ENCODE results near the gene CLK4.

CLK4 gene

DNA sequence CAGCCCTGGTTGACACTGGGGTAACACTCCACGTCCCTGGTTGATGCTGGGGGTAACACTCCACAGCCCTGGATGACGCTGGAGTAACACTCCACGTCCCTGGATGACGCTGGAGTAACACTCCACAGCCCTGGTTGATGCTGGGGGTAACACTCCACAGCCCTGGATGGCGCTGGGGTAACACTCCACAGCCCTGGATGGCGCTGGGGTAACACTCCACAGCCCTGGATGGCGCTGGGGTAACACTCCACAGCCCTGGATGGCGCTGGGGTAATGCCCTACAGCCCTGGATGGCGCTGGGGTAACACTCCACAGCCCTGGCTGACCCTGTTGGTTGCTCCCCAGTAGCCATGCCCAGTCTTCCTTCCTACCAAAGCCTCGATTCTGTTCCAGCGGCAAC, 41.4 kb downstream of the CLK4 start:
- peak in 1 of 2 experiments; percentile 18 for DNase-seq

DNA sequence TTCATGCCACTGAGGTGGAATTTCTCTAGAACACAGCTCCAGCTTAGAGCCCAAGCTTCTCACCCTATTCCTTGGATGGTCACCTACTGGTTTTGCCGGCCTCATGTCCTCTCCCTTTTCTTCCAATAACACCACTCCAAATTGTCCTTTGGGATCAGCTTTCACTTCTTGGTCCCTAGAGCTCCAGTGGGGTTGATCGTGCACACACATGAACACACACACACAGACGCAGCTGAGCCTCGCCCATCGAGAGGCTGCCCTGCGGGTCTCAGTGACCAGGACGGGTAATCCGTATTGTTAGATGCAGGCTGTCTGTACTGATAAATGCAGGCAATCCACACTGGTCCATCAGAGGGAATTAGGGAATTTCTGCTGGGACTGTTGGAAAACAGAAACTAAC, 43.6 kb downstream of the CLK4 start:
- DNase-seq, result no peak

GRCh38 chr5:178582291-178582690, 44.6 kb downstream of the CLK4 start:
- no peak for DNase-seq

DNA sequence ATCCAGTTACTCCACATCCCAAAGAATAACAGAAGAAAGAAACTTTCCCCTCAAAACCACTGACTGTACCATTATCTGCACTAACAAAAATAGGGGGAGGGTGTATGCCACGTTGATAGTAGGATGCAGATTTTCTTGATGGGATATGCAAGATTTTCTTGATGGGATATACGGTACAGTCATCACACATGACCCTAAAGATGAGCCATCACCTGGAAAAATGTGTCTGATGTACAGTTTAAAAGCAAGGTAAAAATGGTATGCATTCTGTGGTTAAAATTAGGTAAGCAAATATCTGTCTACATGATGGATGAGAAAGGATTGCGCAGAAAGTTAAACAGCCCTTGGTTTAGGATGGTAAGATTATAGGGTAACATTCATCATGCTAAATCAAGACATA, 45.2 kb downstream of the CLK4 start:
- no peak for DNase-seq

GRCh38 chr5:178580271-178580955, 46.4 kb downstream of the CLK4 start:
- DNase-seq, result no peak

GRCh38 chr5:178577944-178578343, 48.9 kb downstream of the CLK4 start:
- no peak for DNase-seq

DNA sequence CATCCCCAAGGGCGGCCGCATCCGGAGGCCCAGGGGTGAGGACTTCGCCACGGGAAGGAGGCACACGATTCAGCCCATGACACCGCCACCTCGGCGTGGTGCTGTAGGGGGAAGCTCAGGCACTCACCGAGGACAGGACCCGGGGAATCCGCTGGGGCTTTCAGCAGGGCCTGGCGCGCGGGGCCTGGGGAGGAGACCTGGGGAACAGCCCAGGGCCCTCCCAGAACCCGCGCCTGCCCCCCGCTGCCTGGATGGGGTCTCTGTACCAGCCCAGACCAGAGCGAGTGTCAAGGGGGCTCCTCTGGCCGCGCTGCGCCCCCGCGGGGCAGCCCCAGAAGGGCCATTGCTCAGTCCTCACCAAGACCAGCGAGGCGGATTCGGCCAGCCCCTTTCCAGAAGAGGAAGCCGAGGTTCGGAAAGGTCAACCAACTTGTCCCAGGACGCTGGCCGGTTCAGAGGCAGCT, 49.4 kb downstream of the CLK4 start:
- DNase-seq, result no peak

- DNase-seq, result no peak
Observed at GRCh38 chr5:178576591-178577351, 50.1 kb downstream of the CLK4 start.

- no peak for DNase-seq
Observed at GRCh38 chr5:178573216-178573615, 53.6 kb downstream of the CLK4 start.

DNA sequence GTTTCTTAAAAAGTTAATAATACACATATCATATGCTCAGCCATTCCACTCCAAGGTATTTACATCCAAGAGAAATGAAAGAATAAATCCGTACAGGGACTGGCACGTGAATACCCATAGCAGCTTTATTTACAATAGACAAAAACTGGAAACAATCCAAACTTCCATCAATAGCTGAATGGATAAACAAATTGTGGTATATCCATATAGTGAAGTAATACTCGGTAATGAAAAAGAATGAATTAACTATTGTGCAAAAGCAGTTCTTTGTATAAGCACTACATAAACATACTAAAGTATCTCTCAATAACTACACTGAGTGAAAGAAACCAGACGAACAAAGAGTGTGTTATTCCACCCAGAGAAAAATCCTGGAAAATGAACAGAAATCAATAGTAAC, 54.2 kb downstream of the CLK4 start:
- no peak for DNase-seq

DNA sequence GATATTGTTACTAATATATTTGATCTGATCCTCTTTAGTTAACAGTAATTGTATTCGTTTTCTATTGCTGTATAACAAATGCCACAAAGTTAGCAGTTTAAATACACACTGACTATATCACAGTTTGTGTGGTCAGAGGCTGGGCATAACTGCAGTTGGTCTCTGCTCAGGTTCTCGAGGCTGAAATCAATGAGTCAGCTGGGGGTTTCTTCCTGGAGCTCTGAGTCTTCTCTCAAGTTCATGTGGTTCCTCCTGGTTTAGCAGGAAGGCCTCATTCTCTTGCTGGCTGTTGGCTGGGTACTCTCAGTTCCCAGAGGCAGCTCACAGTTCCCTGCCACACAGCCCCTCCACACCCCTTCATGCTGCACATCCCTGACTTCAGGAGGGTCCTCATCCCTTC, 57.4 kb downstream of the CLK4 start:
- DNase-seq, result no peak

DNA sequence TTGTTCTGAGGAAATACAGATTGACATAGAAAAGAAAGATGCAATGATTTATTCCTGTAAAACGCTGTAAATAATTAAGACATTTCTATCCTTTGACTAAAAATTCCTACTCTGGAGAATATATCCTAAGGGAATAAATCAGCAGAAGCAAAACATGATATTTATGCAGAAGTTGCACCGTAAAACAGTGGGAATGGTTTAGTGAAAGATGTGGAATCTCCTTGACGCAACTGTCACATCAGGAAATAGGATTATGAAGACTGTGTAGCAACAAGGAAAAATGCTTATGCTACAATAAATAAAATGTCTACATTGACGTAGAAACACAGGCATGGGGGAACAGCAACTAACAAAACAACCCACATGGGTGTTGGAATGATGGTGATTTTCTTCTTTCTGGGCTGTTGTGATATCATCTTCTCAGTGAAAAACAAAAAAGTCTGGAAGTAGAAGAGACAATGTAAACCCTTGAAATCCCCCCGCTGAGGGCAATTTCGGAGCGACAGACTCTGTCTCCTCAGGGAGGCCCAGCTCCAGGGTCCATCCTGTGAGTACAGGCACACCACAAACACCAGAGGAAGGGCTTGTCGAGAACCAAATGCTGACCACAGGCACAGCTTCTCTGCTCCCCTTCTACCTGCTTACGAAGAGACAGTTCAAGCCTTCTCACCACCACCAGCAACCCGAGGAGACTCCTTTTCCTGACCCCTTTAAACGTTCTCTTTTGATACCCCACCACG, 61.9 kb downstream of the CLK4 start:
- no peak for DNase-seq

- no peak for DNase-seq
Observed at GRCh38 chr5:178564397-178564796, 62.5 kb downstream of the CLK4 start.

DNA sequence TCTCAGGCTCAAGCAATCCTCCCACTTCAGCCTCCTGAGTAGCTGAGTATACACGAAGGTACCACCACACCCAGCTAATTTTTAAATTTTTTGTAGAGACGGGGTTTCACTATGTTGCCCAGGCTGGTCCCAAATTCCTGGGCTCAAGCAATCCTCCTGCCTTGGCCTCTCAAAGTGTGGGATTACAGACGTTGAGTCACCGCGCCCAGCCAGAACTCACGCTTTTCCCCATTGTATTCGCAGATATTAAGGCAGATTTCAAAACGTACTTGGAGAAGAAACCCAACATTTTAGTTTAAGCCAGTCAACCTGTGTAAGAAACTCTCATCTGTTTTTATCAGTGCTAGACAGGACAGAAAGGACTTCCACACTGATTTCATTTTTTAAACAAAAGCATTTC, 63.2 kb downstream of the CLK4 start:
- DNase-seq, result no peak

- no peak for DNase-seq
Observed at GRCh38 chr5:178561746-178562264, 65.0 kb downstream of the CLK4 start.

GRCh38 chr5:178560911-178561310, 65.9 kb downstream of the CLK4 start:
- DNase-seq, result no peak

DNA sequence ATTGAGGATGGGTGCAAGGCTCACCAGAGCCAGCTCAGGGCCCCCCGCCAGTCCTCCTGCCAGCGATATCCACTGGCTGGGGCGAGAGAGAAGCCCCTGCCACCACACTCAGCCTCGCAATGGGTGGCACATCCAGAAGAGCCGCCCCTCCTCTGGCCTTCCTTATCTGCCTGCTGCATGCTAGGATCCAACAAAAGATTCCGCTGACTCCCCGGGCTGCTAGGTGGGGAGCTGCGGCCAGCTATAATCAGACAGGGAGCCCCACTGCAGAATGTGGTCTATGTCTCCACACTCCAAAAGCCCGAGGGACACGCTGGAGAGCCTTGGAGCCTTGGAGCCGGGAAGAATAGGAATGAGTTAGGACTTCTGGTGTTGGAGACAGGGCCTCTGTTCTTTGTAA, 69.4 kb downstream of the CLK4 start:
- no peak for DNase-seq

GRCh38 chr5:178555771-178556211, 71.1 kb downstream of the CLK4 start:
- DNase-seq, result no peak

DNA sequence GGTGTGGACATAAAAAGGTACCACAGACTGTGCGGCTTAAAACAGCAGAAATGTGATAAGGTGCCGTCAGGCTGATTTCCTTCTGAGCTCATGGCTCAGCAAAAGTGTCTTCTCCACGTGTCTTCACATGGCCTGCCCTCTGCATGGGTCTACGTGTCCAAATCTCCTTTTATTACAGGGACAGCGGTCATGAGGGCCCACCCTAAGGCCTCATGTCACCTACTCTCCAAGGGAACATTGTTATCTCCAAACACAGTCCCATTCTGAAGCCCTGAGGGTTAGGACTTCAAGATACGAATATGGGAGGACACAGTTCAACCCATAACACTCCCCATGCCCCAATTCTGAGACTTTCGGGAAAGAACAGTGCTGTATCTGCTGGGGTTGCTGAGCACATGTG, 71.8 kb downstream of the CLK4 start:
- no peak for DNase-seq

GRCh38 chr5:178554311-178554710, 72.5 kb downstream of the CLK4 start:
- DNase-seq, result no peak

DNA sequence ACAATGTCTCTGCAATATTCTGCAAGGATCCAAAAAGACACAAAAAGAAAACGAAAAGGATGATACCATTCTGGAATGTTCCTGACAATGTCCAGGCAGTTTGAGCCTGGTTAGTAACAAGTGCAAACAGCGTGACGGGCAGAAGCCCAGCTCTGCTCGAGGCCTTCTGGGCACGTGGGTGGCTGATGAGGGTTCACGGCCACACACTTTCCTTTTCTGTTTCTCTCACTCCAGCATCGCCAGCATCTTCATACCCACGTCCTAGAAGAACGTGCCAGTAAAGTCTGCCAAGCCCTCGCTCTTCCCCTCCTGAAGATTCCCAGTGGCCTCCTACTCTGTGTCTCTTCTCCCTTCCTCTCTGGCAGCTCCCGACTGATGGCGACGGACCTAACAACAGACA, 73.3 kb downstream of the CLK4 start:
- no peak for DNase-seq
